Parathyroid adenoma (tissue), 2 donors: Measurements from ENCODE around the gene SLC17A2.

Experiments
- H2AFZ ChIP-seq: fragments of 300-600 bp; sonication (generic); one replicate; pipeline ENCODE4 v1.7.0; 2017; ENCODE audit warnings: antibody characterized with exemption, mild to moderate bottlenecking
- H3K27ac ChIP-seq: fragments of 300-600 bp; sonication (generic); one replicate; pipeline ENCODE4 v1.7.0; 2017
- H3K27me3 ChIP-seq: fragments of 300-600 bp; sonication (generic); one replicate; pipeline ENCODE4 v1.7.0; 2017; ENCODE audit warnings: low read length; ENCODE audit not compliant: control insufficient read depth, insufficient read depth
- H3K36me3 ChIP-seq: fragments of 300-600 bp; sonication (generic); one replicate; pipeline ENCODE4 v1.7.0; 2017; ENCODE audit warnings: low read length; ENCODE audit not compliant: control insufficient read depth, insufficient read depth
- H3K4me1 ChIP-seq: fragments of 300-600 bp; sonication (generic); one replicate; pipeline ENCODE4 v1.7.0; 2017; ENCODE audit warnings: control low read depth
- H3K4me2 ChIP-seq: fragments of 300-600 bp; sonication (generic); one replicate; pipeline ENCODE4 v1.7.0; 2017; ENCODE audit warnings: low read length
- H3K4me3 ChIP-seq: fragments of 300-600 bp; sonication (generic); one replicate; pipeline ENCODE4 v1.7.0; 2017; ENCODE audit warnings: low read depth, low read length
- H3K79me2 ChIP-seq: fragments of 300-600 bp; sonication (generic); one replicate; pipeline ENCODE4 v1.7.0; 2017; ENCODE audit warnings: control low read depth
- H3K9ac ChIP-seq: fragments of 300-600 bp; sonication (generic); one replicate; pipeline ENCODE4 v1.7.0; 2017; ENCODE audit warnings: mild to moderate bottlenecking
- H3K9me3 ChIP-seq: fragments of 300-600 bp; sonication (generic); one replicate; pipeline ENCODE4 v1.7.0; 2017; ENCODE audit warnings: low read length; ENCODE audit not compliant: control insufficient read depth
- CTCF ChIP-seq: fragments of 300-600 bp; sonication (generic); IDR thresholded peaks from one replicate; pipeline ENCODE4 v1.7.0; 2017; ENCODE audit warnings: antibody characterized with exemption, mild to moderate bottlenecking
- donor health status: primary hyperparathyroidism.

The SLC17A2 gene

DNA sequence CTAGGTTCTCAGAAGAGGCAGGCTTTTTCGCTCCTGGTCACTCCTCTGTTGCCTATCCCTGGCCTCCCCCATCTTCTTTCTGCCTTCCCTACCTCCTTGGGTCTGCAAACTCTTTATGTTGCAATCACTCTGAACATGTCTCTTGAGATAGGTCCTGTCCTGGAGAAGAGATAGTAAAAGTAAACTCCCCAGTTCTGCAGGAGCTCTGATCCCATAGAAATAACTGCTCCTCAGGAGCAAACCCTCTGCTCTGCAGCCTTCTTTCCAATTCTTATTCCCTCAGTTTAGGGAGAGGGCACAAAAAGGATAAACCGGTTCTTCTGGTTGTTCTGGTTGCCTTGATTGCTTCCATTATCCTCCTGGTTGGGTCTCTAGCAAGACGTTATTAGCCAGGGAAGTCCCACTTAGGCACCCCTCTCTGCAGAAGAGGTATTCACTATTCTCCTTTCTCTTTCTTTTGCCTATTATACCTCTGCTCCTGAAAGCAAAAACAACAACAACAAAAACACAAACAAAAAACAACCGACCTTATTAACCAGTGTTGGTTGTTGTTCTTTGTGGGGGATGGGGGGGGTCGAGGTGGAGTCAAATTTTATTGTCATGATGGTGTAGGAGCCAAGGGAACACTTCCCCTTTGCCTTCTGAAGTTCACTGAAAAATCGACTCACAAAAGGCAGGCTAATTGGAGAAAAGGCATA is 33.1 kb upstream of the SLC17A2 start:
- Histone ChIP-seq H3K27ac (no peak overlapping the region), H3K36me3 (no peaks in the 10 kb centered on the region), H2AFZ (peak overlapping the region; percentile 43), H3K27me3 (no peaks in the 10 kb centered on the region), H3K79me2 (no peaks in the 10 kb centered on the region), H3K4me2 (peak overlapping the region; percentile 64), H3K9me3 (no peaks in the 10 kb centered on the region), H3K4me3 (peak overlapping the region; percentile 36), H3K9ac (no peak overlapping the region), H3K4me1 (no peaks in the 10 kb centered on the region)
- no peak for TF ChIP-seq CTCF

GRCh38 chr6:25962149-25963127 is 31.9 kb upstream of the SLC17A2 start, which contains the start of gene TRIM38:
TRIM38 (plus strand) TSS chr6:25962802; CDS start chr6:25966523, 3,721 bp downstream.
- no peaks in the 10 kb centered on the region for H3K27me3 ChIP-seq
- H3K79me2 ChIP-seq: no peaks in the 10 kb centered on the region
- no peak within 1 kb of the TSS for H3K9ac ChIP-seq
- H3K36me3 ChIP-seq: no peaks in the 10 kb centered on the region
- H3K27ac ChIP-seq: peak within 1 kb of the TSS; percentile 83
- H3K4me3 ChIP-seq: peak within 1 kb of the TSS; percentile 63
- peak within 1 kb of the TSS; percentile 74 for H3K4me2 ChIP-seq
- peak within 1 kb of the TSS; percentile 70 for H2AFZ ChIP-seq
- no peaks in the 10 kb centered on the region for H3K4me1 ChIP-seq
- TF ChIP-seq CTCF: no peak
- no peaks in the 10 kb centered on the region for H3K9me3 ChIP-seq

DNA sequence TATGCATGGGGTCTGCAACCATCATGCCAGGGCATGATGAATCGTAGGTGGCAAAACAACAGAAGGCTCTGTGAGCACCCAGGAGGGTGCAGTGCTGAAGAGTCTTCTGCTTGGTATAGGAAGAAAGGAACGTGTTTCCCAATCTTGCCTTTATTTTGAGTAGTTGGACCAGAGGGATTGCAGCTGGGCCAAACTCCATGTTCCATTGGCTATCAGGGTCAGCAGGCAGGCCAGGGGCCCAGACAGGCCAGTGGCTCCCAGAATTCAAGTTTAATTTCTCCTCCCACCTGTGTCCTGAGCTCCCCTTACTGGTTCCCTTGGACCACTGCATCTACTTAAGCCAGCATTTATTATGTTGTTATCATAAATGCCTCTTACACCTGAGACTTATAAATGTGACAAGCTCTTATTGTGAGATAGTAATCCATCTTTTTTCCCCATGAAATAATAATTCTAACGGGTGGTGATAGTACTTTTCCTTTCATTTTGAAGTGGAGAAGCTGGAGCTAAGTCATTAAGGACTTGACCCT is 31.2 kb upstream of the SLC17A2 start:
- Histone ChIP-seq H2AFZ (peak overlapping the region; percentile 70), H3K4me1 (no peaks in the 10 kb centered on the region), H3K4me2 (peak overlapping the region; percentile 74), H3K36me3 (no peaks in the 10 kb centered on the region), H3K79me2 (no peaks in the 10 kb centered on the region), H3K27me3 (no peaks in the 10 kb centered on the region), H3K4me3 (peak overlapping the region; percentile 63), H3K9me3 (no peaks in the 10 kb centered on the region), H3K27ac (peak overlapping the region; percentile 83), H3K9ac (no peak overlapping the region)
- no peak for TF ChIP-seq CTCF

GRCh38 chr6:25960734-25961133 is 30.2 kb upstream of the SLC17A2 start:
- Histone ChIP-seq H3K4me1 (no peaks in the 10 kb centered on the region), H3K27ac (no peak overlapping the region), H3K9ac (no peak overlapping the region), H3K27me3 (no peaks in the 10 kb centered on the region), H3K4me2 (no peak overlapping the region), H3K9me3 (no peaks in the 10 kb centered on the region), H3K4me3 (no peak overlapping the region), H2AFZ (no peak overlapping the region), H3K79me2 (no peaks in the 10 kb centered on the region), H3K36me3 (no peaks in the 10 kb centered on the region)
- TF ChIP-seq CTCF: no peak
